ENCODE results near the gene ATP5F1E. TPM values are rescaled to one million over a fixed set of nuclear protein-coding genes. Genes with fewer than 3 reads are reported as not detected.
"Not testable (repeated sequence)": the region's sequence is repeated elsewhere in the genome, so short reads cannot be mapped to it uniquely, and the experiment has no call there.

Gene ATP5F1E
- total RNA-seq, 1 donor from 2014 or later, result 77.5 TPM

DNA sequence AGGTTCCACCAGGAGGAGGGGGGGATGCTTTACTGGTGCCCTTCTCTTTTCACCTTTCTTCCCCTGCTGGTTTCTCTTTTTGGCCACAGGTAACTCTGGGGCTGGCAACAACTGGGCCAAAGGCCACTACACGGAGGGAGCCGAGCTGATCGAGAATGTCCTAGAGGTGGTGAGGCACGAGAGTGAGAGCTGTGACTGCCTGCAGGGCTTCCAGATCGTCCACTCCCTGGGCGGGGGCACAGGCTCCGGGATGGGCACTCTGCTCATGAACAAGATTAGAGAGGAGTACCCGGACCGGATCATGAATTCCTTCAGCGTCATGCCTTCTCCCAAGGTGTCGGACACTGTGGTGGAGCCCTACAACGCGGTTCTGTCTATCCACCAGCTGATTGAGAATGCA is 8.5 kb downstream of the ATP5F1E start:
- intact Hi-C loops (cut with micrococcal nuclease), result no loop called here

DNA sequence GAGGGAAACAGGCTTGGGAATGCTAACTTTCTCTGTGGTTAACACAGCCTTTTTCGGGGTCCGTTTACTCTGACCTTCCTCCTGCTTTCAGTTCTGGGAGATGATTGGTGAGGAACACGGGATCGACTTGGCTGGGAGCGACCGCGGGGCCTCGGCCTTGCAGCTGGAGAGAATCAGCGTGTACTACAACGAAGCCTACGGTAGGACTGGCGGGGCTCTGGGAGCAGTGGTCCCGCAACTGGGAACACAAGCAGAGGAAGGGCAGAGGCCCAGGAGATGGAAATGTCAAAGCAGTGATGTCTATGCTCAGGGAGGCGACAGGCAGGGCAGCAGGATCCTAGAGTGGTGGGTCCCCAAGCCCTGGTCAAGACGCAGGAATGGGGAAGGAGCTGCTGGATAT is 9.4 kb downstream of the ATP5F1E start:
- intact Hi-C loops (cut with micrococcal nuclease), result no loop called here

GRCh38 chr20:59020938-59021551 is 11.1 kb downstream of the ATP5F1E start:
- intact Hi-C loops (cut with micrococcal nuclease), result no loop called here

- intact Hi-C loops (cut with micrococcal nuclease), result no loop called here
These were observed 12.9 kb downstream of the ATP5F1E start, which contains the start of gene TUBB1 for GRCh38 chr20:59019217-59019616. TSS of gene TUBB1 (plus strand) at chr20:59019429. CDS start at chr20:59019523, 94 bp downstream.

DNA sequence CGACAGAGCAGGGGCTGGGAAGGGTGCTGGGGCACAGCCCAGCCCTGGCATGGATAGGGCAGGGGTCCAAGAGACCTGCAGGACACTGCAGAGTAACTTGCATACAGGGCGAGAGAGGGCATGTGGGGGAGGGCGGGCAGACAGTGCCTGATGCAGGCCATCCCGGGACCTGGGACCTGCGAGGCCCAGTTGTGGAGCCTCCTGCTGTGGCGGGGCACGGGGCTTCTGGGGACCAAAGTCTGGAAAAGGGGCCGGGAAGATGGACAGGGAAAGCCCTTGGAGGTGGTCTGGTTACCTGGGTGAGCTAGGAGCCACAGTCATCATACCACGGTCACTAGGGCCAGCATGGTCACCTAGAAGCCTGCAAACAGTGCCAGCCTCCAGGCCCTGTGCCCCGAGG is 13.3 kb downstream of the ATP5F1E start:
- intact Hi-C loops (cut with micrococcal nuclease), result no loop called here

GRCh38 chr20:59017493-59018231 is 14.5 kb downstream of the ATP5F1E start:
- intact Hi-C loops (cut with micrococcal nuclease), result loop anchor here (2.0 kb wide), 1 partner anchor 15 kb away; the partner anchor contains the start of gene ATP5F1E

GRCh38 chr20:59016795-59017492 is 15.2 kb downstream of the ATP5F1E start:
- intact Hi-C loops (cut with micrococcal nuclease), result loop anchor here (2.0 kb wide), 1 partner anchor 16 kb away; the partner anchor contains the start of gene ATP5F1E

GRCh38 chr20:59015812-59016711 is 16.1 kb downstream of the ATP5F1E start:
- intact Hi-C loops (cut with micrococcal nuclease), result loop anchor here (2.0 kb wide), 1 partner anchor 17 kb away; the partner anchor contains the start of gene ATP5F1E

- intact Hi-C loops (cut with micrococcal nuclease), result no loop called here
These were observed 16.7 kb downstream of the ATP5F1E start for GRCh38 chr20:59015411-59015810.

GRCh38 chr20:59014680-59015389 is 17.3 kb downstream of the ATP5F1E start:
- intact Hi-C loops (cut with micrococcal nuclease), result no loop called here

- intact Hi-C loops (cut with micrococcal nuclease), result no loop called here
These were observed 18.1 kb downstream of the ATP5F1E start for GRCh38 chr20:59013959-59014608.

GRCh38 chr20:59013031-59013951 is 18.8 kb downstream of the ATP5F1E start:
- intact Hi-C loops (cut with micrococcal nuclease), result no loop called here

- intact Hi-C loops (cut with micrococcal nuclease), result not testable (repeated sequence)
These were observed 20.3 kb downstream of the ATP5F1E start for GRCh38 chr20:59011874-59012157.

- intact Hi-C loops (cut with micrococcal nuclease), result no loop called here
These were observed 20.9 kb downstream of the ATP5F1E start for GRCh38 chr20:59010995-59011873.

- intact Hi-C loops (cut with micrococcal nuclease), result no loop called here
These were observed 21.7 kb downstream of the ATP5F1E start for GRCh38 chr20:59010321-59010994.

GRCh38 chr20:59008715-59009336 is 23.3 kb downstream of the ATP5F1E start:
- intact Hi-C loops (cut with micrococcal nuclease), result loop anchor here (10.0 kb wide), 1 partner anchor 704 kb away; the partner anchor contains the start of gene RAB22A

Measured in T-helper 1 cell treated with Interleukin-12 subunit alpha and Interleukin-12 subunit beta and Interleukin-4 antibody, amounts not matched to agents 30 ng/mL and 1 ng/mL, for 36 hours (primary cell).